Skeletal muscle cell (primary cell): ENCODE results near the gene HUNK.
"Not testable (repeated sequence)": the region's sequence is repeated elsewhere in the genome, so short reads cannot be mapped to it uniquely, and the experiment has no call there.

Source experiments
- DNase-seq: peaks from one replicate; pipeline ENCODE4 v3.0.0-alpha.2; 2010; ENCODE audit warnings: low read depth
- H3K4me3 ChIP-seq: 2 replicates; pipeline ENCODE4 v1.5.1; 2011; ENCODE audit warnings: low read depth, mild to moderate bottlenecking, control low read depth, low read length, moderate library complexity

Gene HUNK

GRCh38 chr21:31943561-31943960 is 70.7 kb downstream of the HUNK start:
- DNase-seq, result no peak

DNA sequence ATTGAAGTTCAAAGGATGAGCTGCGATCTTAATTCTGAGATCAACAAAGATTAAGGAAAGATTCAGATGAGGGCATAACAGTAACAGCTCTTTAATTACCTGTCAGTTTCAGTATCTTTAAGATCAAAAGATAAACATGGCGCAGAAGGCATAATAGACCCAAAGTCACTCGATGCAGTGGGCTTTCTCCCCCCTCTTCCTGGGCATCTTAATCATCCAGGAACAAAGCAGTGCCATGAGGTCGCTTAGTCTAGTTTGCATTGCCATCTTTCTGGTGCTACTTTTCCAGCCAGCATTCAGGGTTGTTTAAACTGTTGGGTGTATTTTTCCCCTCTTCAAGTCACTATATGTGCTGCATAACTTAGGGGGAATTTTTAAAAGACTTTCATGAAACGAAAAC is 72.3 kb downstream of the HUNK start:
- DNase-seq, result no peak
- H3K4me3 ChIP-seq, result no peak overlapping the region

More at GRCh38 chr21:31943561-31943960, 70.7 kb downstream of the HUNK start:
- H3K4me3 ChIP-seq, result no peak overlapping the region

GRCh38 chr21:31945546-31945945 is 72.7 kb downstream of the HUNK start:
- DNase-seq, result peak; percentile 9
- no peak overlapping the region for H3K4me3 ChIP-seq

- DNase-seq, result no peak
Measured at GRCh38 chr21:31946231-31946630, 73.4 kb downstream of the HUNK start.

GRCh38 chr21:31946876-31947550 is 74.2 kb downstream of the HUNK start:
- not testable (repeated sequence) for H3K4me3 ChIP-seq, DNase-seq

More at GRCh38 chr21:31946231-31946630, 73.4 kb downstream of the HUNK start:
- no peak overlapping the region for H3K4me3 ChIP-seq

DNA sequence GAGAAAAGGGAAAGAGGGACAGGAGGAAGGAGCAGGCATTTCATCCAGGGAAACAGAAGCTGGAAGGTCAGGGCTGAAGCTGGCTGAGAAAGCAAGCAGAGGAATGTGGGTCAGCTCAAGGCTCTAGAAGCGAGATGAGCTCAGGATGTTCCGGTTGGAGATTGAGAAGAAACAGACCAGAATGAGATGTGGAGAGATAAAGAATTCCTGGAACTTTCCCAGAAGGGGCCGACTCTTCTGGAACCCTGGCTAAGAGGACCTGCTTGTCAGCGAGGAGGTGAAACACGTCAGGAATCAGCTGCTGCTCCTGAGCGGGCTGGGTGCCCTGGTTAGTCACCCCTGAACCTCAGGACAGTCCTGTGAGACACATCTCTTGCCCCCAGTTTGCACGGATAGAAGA is 75.9 kb downstream of the HUNK start:
- no peak overlapping the region for H3K4me3 ChIP-seq
- DNase-seq, result no peak

DNA sequence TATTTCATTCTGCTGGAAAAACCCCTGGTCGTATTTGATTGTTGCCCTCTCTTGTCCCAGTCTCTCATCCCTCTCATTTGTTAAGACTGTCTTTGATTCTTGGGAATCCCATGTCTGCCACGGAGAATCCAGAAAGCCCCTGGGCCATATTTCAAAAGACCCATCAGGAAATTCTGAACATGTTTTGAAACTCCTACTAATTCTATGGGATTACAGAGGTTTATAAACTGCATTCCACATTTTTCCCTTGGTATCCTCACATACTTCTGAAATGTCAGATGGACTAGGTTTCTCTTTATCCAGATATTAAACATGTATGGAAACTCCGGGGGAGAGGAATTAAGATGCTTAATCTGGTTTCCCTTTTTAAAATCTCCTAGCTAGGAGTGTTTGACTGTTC is 80.0 kb downstream of the HUNK start:
- no peak overlapping the region for H3K4me3 ChIP-seq
- DNase-seq, result no peak

- DNase-seq, result no peak
- H3K4me3 ChIP-seq, result no peak overlapping the region
Measured at GRCh38 chr21:31957631-31958030, 84.8 kb downstream of the HUNK start.

GRCh38 chr21:31959881-31960280 is 87.1 kb downstream of the HUNK start:
- no peak overlapping the region for H3K4me3 ChIP-seq
- DNase-seq, result no peak

GRCh38 chr21:31961027-31961426 is 88.2 kb downstream of the HUNK start:
- no peak for DNase-seq
- no peak overlapping the region for H3K4me3 ChIP-seq

- no peak for DNase-seq
- no peak overlapping the region for H3K4me3 ChIP-seq
Measured at GRCh38 chr21:31961704-31962103, 88.9 kb downstream of the HUNK start.

DNA sequence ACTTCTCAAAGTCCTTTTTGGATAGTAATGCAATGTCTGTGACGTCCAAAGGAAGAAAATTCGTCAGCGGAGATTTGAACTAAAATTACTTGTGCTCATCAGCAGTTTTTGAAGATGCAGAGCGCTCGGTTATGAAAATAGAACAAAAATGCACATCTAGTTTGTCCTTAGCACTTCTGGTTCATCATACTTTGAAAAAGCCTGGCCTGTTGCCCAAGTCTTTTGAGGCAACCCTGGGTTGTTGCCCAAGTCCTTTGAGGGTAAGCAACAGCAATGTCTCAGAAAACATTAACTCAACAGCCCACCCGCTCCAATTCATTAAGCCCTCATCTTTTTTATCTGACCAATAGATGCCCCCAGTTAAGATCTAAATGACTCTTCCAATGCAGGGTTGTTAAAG is 91.9 kb downstream of the HUNK start:
- H3K4me3 ChIP-seq, result no peak overlapping the region
- DNase-seq, result no peak

DNA sequence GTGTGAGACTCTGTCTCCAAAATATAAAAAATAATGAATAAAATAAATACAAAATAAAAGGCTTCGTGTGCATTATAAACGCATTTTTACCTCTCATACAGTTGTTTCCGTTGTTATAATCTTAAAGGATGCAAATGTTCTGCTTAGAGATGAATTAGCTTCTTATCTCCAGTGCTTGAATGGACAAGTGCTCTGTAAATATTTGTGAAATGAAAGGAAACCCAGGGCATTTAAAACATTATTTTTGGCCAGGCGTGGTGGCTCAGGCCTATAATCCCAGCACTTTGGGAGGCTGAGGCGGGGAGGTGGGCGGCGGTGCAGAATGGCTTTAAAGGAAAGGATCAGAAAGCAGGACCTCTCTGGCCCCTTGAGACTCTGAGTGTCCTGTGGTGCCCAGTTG is 94.5 kb downstream of the HUNK start:
- H3K4me3 ChIP-seq, result no peak overlapping the region
- no peak for DNase-seq

DNA sequence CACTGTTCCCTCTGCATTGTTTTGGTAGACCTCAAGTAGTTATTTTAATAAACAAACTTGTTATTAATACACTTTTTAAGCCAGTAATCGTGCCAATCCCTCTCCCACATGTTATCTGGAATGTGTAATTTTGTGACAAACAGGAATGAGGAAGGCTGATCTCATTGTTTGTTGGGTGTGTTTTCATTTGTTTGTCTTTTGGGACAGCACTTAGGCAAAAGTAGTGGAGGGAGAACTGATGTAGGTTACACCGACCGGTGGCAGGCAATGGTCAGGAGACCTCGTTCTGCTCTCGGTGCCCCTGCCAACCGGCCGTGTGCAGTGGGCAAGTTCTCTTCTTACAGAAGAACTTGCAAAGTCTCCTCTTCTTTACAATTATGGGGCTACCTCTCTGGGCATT is 99.8 kb downstream of the HUNK start:
- no peak overlapping the region for H3K4me3 ChIP-seq
- no peak for DNase-seq

DNA sequence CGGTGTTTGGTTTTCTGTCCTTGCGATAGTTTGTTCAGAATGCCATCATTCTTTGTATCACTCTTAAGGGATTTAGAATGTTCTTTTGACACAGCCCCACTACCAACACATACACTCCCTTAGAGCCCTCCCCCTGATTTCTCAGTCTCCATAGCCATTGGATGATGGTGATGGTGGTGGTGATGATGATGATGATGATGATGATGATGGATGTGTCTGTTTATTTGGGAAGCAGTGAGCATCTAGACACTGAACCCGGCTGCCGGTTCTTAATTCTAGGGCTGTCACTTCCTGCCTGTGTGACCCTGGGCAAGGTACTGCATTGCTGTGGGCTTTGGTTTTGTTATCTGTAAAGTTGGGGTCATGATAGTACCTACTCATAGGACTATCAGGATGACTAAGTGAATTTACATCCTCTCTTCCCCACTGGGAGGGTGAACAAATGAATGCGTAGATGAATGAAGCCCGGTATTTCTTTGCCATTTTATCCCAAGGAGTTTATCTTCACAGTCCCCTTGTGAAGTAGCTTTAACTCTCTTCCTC is 100.7 kb downstream of the HUNK start:
- no peak overlapping the region for H3K4me3 ChIP-seq
- DNase-seq, result no peak

DNA sequence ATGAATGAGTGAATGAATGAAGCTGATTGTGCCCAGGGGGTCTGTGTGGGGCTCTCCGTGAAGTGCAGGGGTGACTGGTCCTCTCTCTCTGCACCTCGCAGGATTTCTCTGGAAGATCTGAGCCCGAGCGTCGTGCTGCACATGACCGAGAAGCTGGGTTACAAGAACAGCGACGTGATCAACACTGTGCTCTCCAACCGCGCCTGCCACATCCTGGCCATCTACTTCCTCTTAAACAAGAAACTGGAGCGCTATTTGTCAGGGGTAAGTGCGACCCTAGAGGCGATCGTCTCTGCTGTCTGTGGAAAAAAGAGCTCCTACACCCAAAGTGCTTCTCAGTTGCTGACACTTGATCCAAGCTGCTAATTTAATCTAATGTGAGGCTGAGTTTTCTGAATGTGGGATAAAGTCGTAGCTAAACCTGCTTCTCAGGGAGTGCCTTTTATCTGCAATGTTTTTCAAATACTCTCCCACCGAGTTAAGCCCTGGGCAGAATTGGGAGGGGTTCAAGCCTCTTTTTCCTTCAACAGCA is 101.7 kb downstream of the HUNK start:
- DNase-seq, result no peak
- H3K4me3 ChIP-seq, result no peak overlapping the region

- no peak for DNase-seq
- H3K4me3 ChIP-seq, result no peak overlapping the region
Measured at GRCh38 chr21:31975491-31975890, 102.7 kb downstream of the HUNK start.

DNA sequence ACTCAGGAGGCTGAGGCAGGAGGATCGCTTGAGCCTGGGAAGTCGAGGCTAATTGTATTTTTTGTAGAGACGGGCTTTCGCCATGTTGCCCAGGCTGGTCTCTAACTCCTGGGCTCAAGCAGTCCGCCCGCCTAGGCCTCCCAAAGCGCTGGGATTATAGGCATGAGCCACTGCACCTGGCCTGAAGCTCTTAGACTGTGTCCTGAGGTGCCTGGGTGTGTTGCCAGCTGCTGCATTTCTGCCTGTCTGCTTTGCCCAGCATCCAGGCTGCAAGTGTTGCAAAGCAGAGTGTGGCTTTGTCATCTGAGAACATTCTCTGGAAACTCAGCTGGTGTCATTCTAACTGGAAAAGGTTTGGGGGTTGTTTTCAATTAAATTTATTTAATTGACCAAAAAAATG is 105.0 kb downstream of the HUNK start:
- no peak overlapping the region for H3K4me3 ChIP-seq
- DNase-seq, result no peak

DNA sequence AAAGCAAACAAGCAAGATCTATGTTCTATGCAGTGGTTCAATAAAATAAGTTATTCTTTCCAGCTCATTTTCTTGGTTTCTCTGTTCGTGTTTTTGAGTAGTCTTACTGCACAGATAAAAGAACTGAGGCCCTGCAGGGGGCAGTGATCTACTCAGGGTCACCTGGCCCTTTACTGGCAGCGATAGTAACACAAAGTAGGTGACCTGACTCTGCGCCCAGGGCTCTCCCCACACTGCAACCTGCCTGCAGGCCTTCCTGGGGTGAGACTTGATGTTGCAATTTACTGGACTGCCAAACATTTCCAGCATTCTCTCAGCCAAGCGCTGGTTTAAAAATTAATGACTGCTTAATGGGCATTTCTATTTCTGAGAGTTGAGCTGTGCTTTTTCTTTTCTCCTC is 110.3 kb downstream of the HUNK start:
- no peak for DNase-seq
- H3K4me3 ChIP-seq, result no peak overlapping the region

DNA sequence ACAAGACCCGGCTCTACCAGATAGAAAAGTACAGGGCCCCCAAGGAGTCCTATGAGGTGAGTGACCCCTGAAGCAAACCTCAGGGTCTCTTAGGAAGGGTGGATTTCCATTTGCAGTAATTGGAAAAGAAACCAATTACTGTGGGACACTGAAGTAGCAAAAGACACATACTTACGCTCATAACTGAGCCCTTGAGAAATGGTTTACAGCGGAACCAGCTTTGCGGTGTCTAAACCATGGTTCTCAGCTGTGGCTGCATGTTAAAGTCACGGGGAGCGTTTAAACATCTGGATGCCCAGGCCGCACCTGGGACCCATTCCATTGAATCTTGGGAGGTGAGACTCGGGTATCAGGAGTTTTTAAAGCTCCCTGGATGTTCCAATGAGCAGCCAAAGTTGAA is 110.7 kb downstream of the HUNK start:
- no peak for DNase-seq
- no peak overlapping the region for H3K4me3 ChIP-seq

DNA sequence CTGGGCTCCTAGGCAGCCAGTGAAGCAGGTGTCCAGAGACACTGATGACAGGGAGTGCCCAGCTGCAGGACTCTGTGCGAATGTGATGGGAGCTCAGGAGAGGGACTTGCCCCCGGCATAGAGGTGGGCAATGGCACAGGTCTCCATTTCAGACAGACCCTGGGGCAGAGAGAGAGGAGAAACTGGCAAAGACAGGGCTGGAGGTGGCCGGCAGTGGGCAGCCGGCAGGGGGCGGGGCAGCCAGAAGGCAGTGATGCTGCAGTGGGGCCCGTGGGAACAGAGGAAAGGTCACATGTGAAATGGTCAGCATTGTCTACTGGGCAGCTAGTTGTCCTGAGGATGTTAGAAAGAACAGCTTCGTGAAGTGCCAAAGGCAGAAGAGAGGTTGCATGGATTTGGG is 112.6 kb downstream of the HUNK start:
- DNase-seq, result no peak
- no peak overlapping the region for H3K4me3 ChIP-seq
